Measurements from ENCODE around the gene CADPS. TPM values are rescaled to one million over a fixed set of nuclear protein-coding genes. Genes with fewer than 3 reads are reported as not detected.

CADPS gene
- total RNA-seq, 1 experiment from 2014 or later = 7.0 TPM

- ChIA-PET CTCF (interaction anchor here (1.2 kb wide), 1 partner anchor 21 kb away, joined by 3 read pairs; no protein-coding TSS in a partner anchor), POLR2A (no interaction called here)
- H3K27ac Mint-ChIP-seq = no peak overlapping the region
- TF ChIP-seq ZNF512 (CRISPR knock-in tag; IDR thresholded peaks at IDR 0.05; ENCODE audit: borderline replicate concordance) = no peak
- TF ChIP-seq TEAD1 (CRISPR knock-in tag; IDR thresholded peaks at IDR 0.05) = no peak
- no peak for TF ChIP-seq ZNF532 (CRISPR knock-in tag; IDR thresholded peaks at IDR 0.05; ENCODE audit: borderline replicate concordance)
- no peak for TF ChIP-seq ZNF396 (CRISPR knock-in tag; IDR thresholded peaks at IDR 0.05; ENCODE audit: borderline replicate concordance)
- no peak for TF ChIP-seq JAZF1 (CRISPR knock-in tag; IDR thresholded peaks at IDR 0.05)
- no peak for TF ChIP-seq USF1 (CRISPR knock-in tag; IDR thresholded peaks at IDR 0.05)
- no peak for TF ChIP-seq ZBTB21 (CRISPR knock-in tag; IDR thresholded peaks at IDR 0.05; ENCODE audit: borderline replicate concordance)
- TF ChIP-seq GTF2I (CRISPR knock-in tag; conservative IDR thresholded peaks at IDR 0.05) = peak; percentile 29; the same call in 1 of the 2 replicates
- no peaks in the 10 kb centered on the region for H3K27me3 Mint-ChIP-seq (ENCODE audit: low read depth)
- no peaks in the 10 kb centered on the region for H3K36me3 Mint-ChIP-seq
- H3K4me1 Mint-ChIP-seq = no peaks in the 10 kb centered on the region
- ATAC-seq (no peak), DNase-seq (ENCODE audit: low spot score) (no peak)
- H3K4me3 Mint-ChIP-seq = no peak overlapping the region
- no peaks in the 10 kb centered on the region for H3K9me3 Mint-ChIP-seq
These were observed 230.7 kb downstream of the CADPS start for GRCh38 chr3:62644493-62644892.

GRCh38 chr3:62638316-62638715, 236.9 kb downstream of the CADPS start:
- no peaks in the 10 kb centered on the region for H3K36me3 Mint-ChIP-seq
- ChIA-PET CTCF (interaction anchor here (1.0 kb wide), 1 partner anchor 30 kb away, joined by 4 read pairs; no protein-coding TSS in a partner anchor), POLR2A (no interaction called here)
- H3K4me3 Mint-ChIP-seq = no peak overlapping the region
- ATAC-seq (no peak), DNase-seq (ENCODE audit: low spot score) (no peak)
- H3K27me3 Mint-ChIP-seq (ENCODE audit: low read depth) = no peaks in the 10 kb centered on the region
- H3K4me1 Mint-ChIP-seq = peaks cover 2% of the 10 kb centered on the region; the same call in 1 of the 2 replicates
- no peaks in the 10 kb centered on the region for H3K9me3 Mint-ChIP-seq
- H3K27ac Mint-ChIP-seq = no peak overlapping the region
- no peak for TF ChIP-seq CREB1 (CRISPR knock-in tag; IDR thresholded peaks at IDR 0.05)
- no peak for TF ChIP-seq CBFB (CRISPR knock-in tag; IDR thresholded peaks at IDR 0.05; ENCODE audit: low read depth)
- no peak for TF ChIP-seq NR2C2 (CRISPR knock-in tag; IDR thresholded peaks at IDR 0.05)
- TF ChIP-seq TP53 (CRISPR knock-in tag; IDR thresholded peaks at IDR 0.05) = no peak
- TF ChIP-seq ATF6 (CRISPR knock-in tag; IDR thresholded peaks at IDR 0.05) = no peak
- TF ChIP-seq ETV6 (CRISPR knock-in tag; IDR thresholded peaks at IDR 0.05) = no peak
- TF ChIP-seq ZNF423 (CRISPR knock-in tag; IDR thresholded peaks at IDR 0.05) = no peak
- TF ChIP-seq HMGA2 (CRISPR knock-in tag; IDR thresholded peaks at IDR 0.05) = no peak
- TF ChIP-seq EMX1 (CRISPR knock-in tag; IDR thresholded peaks at IDR 0.05) = no peak
- TF ChIP-seq MYBL2 (CRISPR knock-in tag; IDR thresholded peaks at IDR 0.05) = no peak
- TF ChIP-seq GTF2I (CRISPR knock-in tag; conservative IDR thresholded peaks at IDR 0.05) = no peak
- no peak for TF ChIP-seq ZBTB43 (CRISPR knock-in tag; IDR thresholded peaks at IDR 0.05)
- no peak for TF ChIP-seq ZNF317 (CRISPR knock-in tag; IDR thresholded peaks at IDR 0.05; ENCODE audit: borderline replicate concordance, low read depth)
- no peak for TF ChIP-seq MAX (CRISPR knock-in tag; IDR thresholded peaks at IDR 0.05)
- TF ChIP-seq ZNF281 (CRISPR knock-in tag; IDR thresholded peaks at IDR 0.05) = no peak
